Peyer's patch (tissue), 4 donors: ENCODE data around the gene CSRP2.

Experiments
- CTCF ChIP-seq, 6 experiments: fragments of 450-650 bp in 4 of 6; fragments of 200-600 bp in 2 of 6; sonication (generic) in 1 of 6; IDR thresholded peaks; one replicate each; pipeline ENCODE4 v1.5.1; 2017 to 2019; ENCODE audit warnings: antibody characterized with exemption in 6 of 6, mild to moderate bottlenecking in 3 of 6, moderate library complexity in 1 of 6
- POLR2A ChIP-seq, 2 donors: fragments of 450-650 bp; IDR thresholded peaks; one replicate each; pipeline ENCODE4 v1.5.1; 2017; ENCODE audit warnings: antibody characterized with exemption in 2 of 2, mild to moderate bottlenecking in 2 of 2, moderate library complexity in 2 of 2

- TF ChIP-seq CTCF (IDR thresholded peaks at IDR 0.05): no peak
- no peak for TF ChIP-seq POLR2A (IDR thresholded peaks at IDR 0.05)
Measured at GRCh38 chr12:76860256-76860655, 18.6 kb downstream of the CSRP2 start.
